Left ventricle myocardium inferior (tissue), 1 donor: ENCODE measurements around the gene C12orf56. TPM values are rescaled to one million over a fixed set of nuclear protein-coding genes. Genes with fewer than 3 reads are reported as not detected.

ENCODE experiments used
- DNase-seq: peaks from one replicate; pipeline ENCODE4 v3.0.0-alpha.2; 2020
- H3K27ac ChIP-seq: fragments of 200-600 bp; replicated peaks from 2 replicates; pipeline ENCODE4 v1.8.0; 2021
- H3K27me3 ChIP-seq: fragments of 200-600 bp; 2 replicates; pipeline ENCODE4 v1.8.0; 2021; ENCODE audit warnings: low read depth
- H3K36me3 ChIP-seq: fragments of 200-600 bp; 2 replicates; pipeline ENCODE4 v1.8.0; 2021
- H3K4me1 ChIP-seq: fragments of 200-600 bp; 2 replicates; pipeline ENCODE4 v1.8.0; 2021
- H3K4me3 ChIP-seq: fragments of 200-600 bp; 2 replicates; pipeline ENCODE4 v1.8.0; 2021; ENCODE audit warnings: mild to moderate bottlenecking, moderate library complexity
- H3K9me3 ChIP-seq: fragments of 200-600 bp; replicated peaks from 2 replicates; pipeline ENCODE4 v1.8.0; 2021
- intact Hi-C: fragments of 100-400 bp; cut with micrococcal nuclease; formaldehyde crosslinking; loops from one replicate; pipeline ENCODE4 v1.11.0; 2022
- long read RNA-seq: library from polyadenylated mRNA; unstranded; transcript quantifications from one replicate; pipeline ENCODE4 v2.0.0, GENCODE V29; 2021
- total RNA-seq: library from RNA; stranded (reverse); fragmentation: NEBNext Ultra II Directional; extraction: Animal tissue kit (Norgen Biotek cat#: 25700); gene quantifications from one replicate; pipeline ENCODE4 v1.2.1, GENCODE V29; 2021
- TF ChIP-seq, protein P1 (sequence below): fragments of 200-600 bp; IDR thresholded peaks from 2 replicates; pipeline ENCODE4 v1.8.0; 2021; ENCODE audit warnings: antibody characterized with exemption, mild to moderate bottlenecking, borderline replicate concordance
- donor health status: DM: no; HTN: yes; CAD: no; lungs with severe emphysema.

Gene C12orf56
- total RNA-seq = not detected
- long read RNA-seq = 0 reads

DNA sequence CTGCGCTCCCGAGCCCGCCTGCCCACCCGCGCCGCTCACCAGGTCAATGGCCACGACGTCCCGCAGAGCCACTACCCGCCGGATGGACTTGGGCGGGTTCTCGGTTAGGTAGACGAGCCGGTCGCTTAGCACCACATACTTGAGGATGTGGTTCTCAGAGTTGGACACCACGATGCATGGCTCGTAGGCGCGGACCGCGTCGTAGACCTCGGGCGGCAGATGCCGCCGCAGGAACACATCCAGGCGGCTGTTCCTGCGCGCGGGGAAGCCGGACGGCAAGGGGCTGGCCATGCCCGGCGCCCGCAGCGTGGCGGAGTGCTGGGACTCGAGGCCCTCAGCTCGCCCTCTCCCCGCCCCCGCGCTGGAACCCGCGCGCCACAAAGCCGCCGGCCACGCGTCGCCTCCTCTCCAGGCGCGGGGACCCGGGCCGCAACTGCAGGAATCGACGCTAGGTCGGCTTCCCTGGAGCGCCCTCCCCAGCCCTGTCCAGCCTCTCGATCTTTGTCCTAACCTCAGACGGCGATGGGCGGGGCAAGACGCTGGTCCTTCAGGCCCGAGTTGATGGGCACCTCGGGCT, at the start of gene C12orf56:
Gene C12orf56, minus strand, starts transcription at position 484 of the 577 bp plus-strand sequence. Its CDS starts 193 bp downstream, at position 291.
- Histone ChIP-seq H3K36me3 (no peaks in the 10 kb centered on the region), H3K27me3 (peaks cover 42% of the 10 kb centered on the region), H3K4me1 (peaks cover 6% of the 10 kb centered on the region), H3K4me3 (peak within 1 kb of the TSS; percentile 60), H3K9me3 (no peaks in the 10 kb centered on the region), H3K27ac (no peak within 1 kb of the TSS)
- TF ChIP-seq, protein P1, sequence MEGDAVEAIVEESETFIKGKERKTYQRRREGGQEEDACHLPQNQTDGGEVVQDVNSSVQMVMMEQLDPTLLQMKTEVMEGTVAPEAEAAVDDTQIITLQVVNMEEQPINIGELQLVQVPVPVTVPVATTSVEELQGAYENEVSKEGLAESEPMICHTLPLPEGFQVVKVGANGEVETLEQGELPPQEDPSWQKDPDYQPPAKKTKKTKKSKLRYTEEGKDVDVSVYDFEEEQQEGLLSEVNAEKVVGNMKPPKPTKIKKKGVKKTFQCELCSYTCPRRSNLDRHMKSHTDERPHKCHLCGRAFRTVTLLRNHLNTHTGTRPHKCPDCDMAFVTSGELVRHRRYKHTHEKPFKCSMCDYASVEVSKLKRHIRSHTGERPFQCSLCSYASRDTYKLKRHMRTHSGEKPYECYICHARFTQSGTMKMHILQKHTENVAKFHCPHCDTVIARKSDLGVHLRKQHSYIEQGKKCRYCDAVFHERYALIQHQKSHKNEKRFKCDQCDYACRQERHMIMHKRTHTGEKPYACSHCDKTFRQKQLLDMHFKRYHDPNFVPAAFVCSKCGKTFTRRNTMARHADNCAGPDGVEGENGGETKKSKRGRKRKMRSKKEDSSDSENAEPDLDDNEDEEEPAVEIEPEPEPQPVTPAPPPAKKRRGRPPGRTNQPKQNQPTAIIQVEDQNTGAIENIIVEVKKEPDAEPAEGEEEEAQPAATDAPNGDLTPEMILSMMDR = no peak
- intact Hi-C loops = no loop called here
- DNase-seq = no peak

- Histone ChIP-seq H3K36me3 (peaks cover 83% of the 10 kb centered on the region), H3K27me3 (no peaks in the 10 kb centered on the region), H3K9me3 (no peaks in the 10 kb centered on the region), H3K4me1 (no peaks in the 10 kb centered on the region), H3K27ac (no peak overlapping the region), H3K4me3 (no peak overlapping the region)
- intact Hi-C loops = no loop called here
- TF ChIP-seq, protein P1 = no peak
- no peak for DNase-seq
Observed at GRCh38 chr12:64440100-64440499, 49.5 kb upstream of the C12orf56 start.

DNA sequence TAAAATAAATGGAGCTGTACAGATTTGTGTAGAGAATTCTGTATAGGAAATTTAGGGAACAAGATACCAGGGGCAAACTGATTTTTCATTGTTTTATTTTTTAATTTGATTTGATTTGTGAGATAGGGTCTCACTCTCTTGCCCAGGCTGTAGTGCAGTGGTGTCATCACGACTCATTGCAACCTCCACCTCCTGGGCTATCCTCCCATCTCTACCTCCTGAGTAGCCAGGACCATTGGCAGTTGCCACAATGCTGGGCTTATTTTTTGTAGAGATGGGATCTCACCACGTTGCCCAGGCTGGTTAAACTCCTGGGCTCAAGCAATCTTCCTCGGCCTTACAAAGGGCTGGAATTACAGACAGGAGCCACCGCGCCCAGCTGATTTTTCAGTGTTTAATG, 43.4 kb upstream of the C12orf56 start:
- no peaks in the 10 kb centered on the region for H3K27me3 ChIP-seq
- no peaks in the 10 kb centered on the region for H3K4me1 ChIP-seq
- no peak overlapping the region for H3K27ac ChIP-seq
- intact Hi-C loops = loop anchor here (10.0 kb wide), 1 partner anchor 51 kb away; no protein-coding TSS in a partner anchor
- TF ChIP-seq, protein P1 = no peak
- H3K9me3 ChIP-seq = no peaks in the 10 kb centered on the region
- H3K36me3 ChIP-seq = peaks cover 97% of the 10 kb centered on the region
- DNase-seq = no peak
- no peak overlapping the region for H3K4me3 ChIP-seq

GRCh38 chr12:64431791-64432190, 41.2 kb upstream of the C12orf56 start:
- no peak overlapping the region for H3K27ac ChIP-seq
- no peaks in the 10 kb centered on the region for H3K9me3 ChIP-seq
- H3K4me1 ChIP-seq = no peaks in the 10 kb centered on the region
- peaks cover 100% of the 10 kb centered on the region for H3K36me3 ChIP-seq
- no peaks in the 10 kb centered on the region for H3K27me3 ChIP-seq
- intact Hi-C loops = loop anchor here (10.0 kb wide), 1 partner anchor 53 kb away; no protein-coding TSS in a partner anchor
- no peak overlapping the region for H3K4me3 ChIP-seq
- TF ChIP-seq, protein P1 = no peak
- no peak for DNase-seq

GRCh38 chr12:64430886-64431285, 40.3 kb upstream of the C12orf56 start:
- TF ChIP-seq, protein P1 = no peak
- H3K27ac ChIP-seq = no peak overlapping the region
- H3K4me3 ChIP-seq = no peak overlapping the region
- DNase-seq = no peak
- no peaks in the 10 kb centered on the region for H3K27me3 ChIP-seq
- intact Hi-C loops = loop anchor here (10.0 kb wide), 1 partner anchor 54 kb away; no protein-coding TSS in a partner anchor
- no peaks in the 10 kb centered on the region for H3K9me3 ChIP-seq
- H3K4me1 ChIP-seq = no peaks in the 10 kb centered on the region
- H3K36me3 ChIP-seq = peaks cover 100% of the 10 kb centered on the region
